ENCODE results near the gene CKS1B. TPM values are rescaled to one million over a fixed set of nuclear protein-coding genes. Genes with fewer than 3 reads are reported as not detected.
A peak's percentile ranks its signal among the peaks of the same experiment; 100 is the strongest.

CKS1B gene
- total RNA-seq, 2 experiments from 2014 or later = 1.4 to 3.9 TPM

- peaks cover 51% of the 10 kb centered on the region for H3K4me1 ChIP-seq (ENCODE audit: insufficient read depth, low read length)
Observed at GRCh38 chr1:154998818-154999570, 24.5 kb downstream of the CKS1B start.

GRCh38 chr1:154999571-155000410 lies 25.3 kb downstream of the CKS1B start:
- Histone ChIP-seq H3K27ac (ENCODE audit: low read depth in 1 of 2, low read length in 2 of 2) (peak overlapping the region; percentile 70 to 96), H3K27me3 (ENCODE audit: control insufficient read depth in 1 of 2, insufficient read depth in 2 of 2, low read length in 2 of 2) (no peaks in the 10 kb centered on the region), H3K4me1 (ENCODE audit: insufficient read depth, low read length) (peaks cover 59% of the 10 kb centered on the region), H3K36me3 (ENCODE audit: insufficient read depth, low read length) (no peaks in the 10 kb centered on the region), H3K9me3 (ENCODE audit: control insufficient read depth in 1 of 2, insufficient read depth in 1 of 2, low read length in 2 of 2) (no peaks in the 10 kb centered on the region), H3K4me3 (ENCODE audit: low read length) (peak overlapping the region; percentile 73)
- Mint-ChIP-seq H3K4me3 (peak overlapping the region; percentile 92), H3K36me3 (ENCODE audit: low read depth) (peaks cover 15% of the 10 kb centered on the region), H3K27me3 (no peaks in the 10 kb centered on the region), H3K27ac (peak overlapping the region; percentile 90), H3K4me1 (ENCODE audit: low read depth) (peaks cover 55% of the 10 kb centered on the region), H3K9me3 (no peaks in the 10 kb centered on the region)
- ATAC-seq (ENCODE audit: poor library complexity) (no peak), DNase-seq (peak in 5 of 14 experiments; percentile 38 to 81 (median 43))
- intact Hi-C loops (cut with DNase I, micrococcal nuclease) = loop anchor here (1.0 to 5.0 kb wide), 6 partner anchors 18 to 63 kb away; partner anchors contain the start of gene EFNA4 (in 2 of the 2)
- TF ChIP-seq, protein P1, sequence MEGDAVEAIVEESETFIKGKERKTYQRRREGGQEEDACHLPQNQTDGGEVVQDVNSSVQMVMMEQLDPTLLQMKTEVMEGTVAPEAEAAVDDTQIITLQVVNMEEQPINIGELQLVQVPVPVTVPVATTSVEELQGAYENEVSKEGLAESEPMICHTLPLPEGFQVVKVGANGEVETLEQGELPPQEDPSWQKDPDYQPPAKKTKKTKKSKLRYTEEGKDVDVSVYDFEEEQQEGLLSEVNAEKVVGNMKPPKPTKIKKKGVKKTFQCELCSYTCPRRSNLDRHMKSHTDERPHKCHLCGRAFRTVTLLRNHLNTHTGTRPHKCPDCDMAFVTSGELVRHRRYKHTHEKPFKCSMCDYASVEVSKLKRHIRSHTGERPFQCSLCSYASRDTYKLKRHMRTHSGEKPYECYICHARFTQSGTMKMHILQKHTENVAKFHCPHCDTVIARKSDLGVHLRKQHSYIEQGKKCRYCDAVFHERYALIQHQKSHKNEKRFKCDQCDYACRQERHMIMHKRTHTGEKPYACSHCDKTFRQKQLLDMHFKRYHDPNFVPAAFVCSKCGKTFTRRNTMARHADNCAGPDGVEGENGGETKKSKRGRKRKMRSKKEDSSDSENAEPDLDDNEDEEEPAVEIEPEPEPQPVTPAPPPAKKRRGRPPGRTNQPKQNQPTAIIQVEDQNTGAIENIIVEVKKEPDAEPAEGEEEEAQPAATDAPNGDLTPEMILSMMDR (IDR thresholded peaks at IDR 0.05) = no peak
- ChIA-PET CTCF (interaction anchor here (0.8 to 13.2 kb wide), 20 partner anchors 9 to 173 kb away, joined by 3 to 159 read pairs (median 6); partner anchors contain the start of genes ADAM15, CKS1B, FLAD1 and KRTCAP2), POLR2A (interaction anchor here (1.0 to 10.2 kb wide), 11 partner anchors 11 to 63 kb away, joined by 3 to 189 read pairs (median 7); partner anchors contain the start of genes CKS1B, FLAD1, PBXIP1 and PMVK)

More at GRCh38 chr1:154998818-154999570, 24.5 kb downstream of the CKS1B start:
- Histone ChIP-seq H3K4me3 (ENCODE audit: low read length) (peak overlapping the region; percentile 73), H3K36me3 (ENCODE audit: insufficient read depth, low read length) (no peaks in the 10 kb centered on the region), H3K27me3 (ENCODE audit: control insufficient read depth in 1 of 2, insufficient read depth in 2 of 2, low read length in 2 of 2) (no peaks in the 10 kb centered on the region), H3K9me3 (ENCODE audit: control insufficient read depth in 1 of 2, insufficient read depth in 1 of 2, low read length in 2 of 2) (no peaks in the 10 kb centered on the region), H3K27ac (ENCODE audit: low read depth in 1 of 2, low read length in 2 of 2) (peak overlapping the region; percentile 26 to 96)
- TF ChIP-seq, protein P1 (IDR thresholded peaks at IDR 0.05) = peak; percentile 86
- intact Hi-C loops (cut with DNase I, micrococcal nuclease) = loop anchor here in 1 of 2 experiments (1.0 to 2.0 kb wide), 3 partner anchors 18 to 37 kb away; no protein-coding TSS in a partner anchor
- Mint-ChIP-seq H3K4me1 (ENCODE audit: low read depth) (peaks cover 52% of the 10 kb centered on the region), H3K36me3 (ENCODE audit: low read depth) (peaks cover 10% of the 10 kb centered on the region), H3K4me3 (peak overlapping the region; percentile 83), H3K27ac (peak overlapping the region; percentile 90), H3K27me3 (no peaks in the 10 kb centered on the region), H3K9me3 (no peaks in the 10 kb centered on the region)
- ATAC-seq (ENCODE audit: poor library complexity) = no peak
- CTCF ChIA-PET = interaction anchor here (0.6 to 13.2 kb wide), 24 partner anchors 9 to 174 kb away, joined by 3 to 159 read pairs (median 6); partner anchors contain the start of genes ADAM15, CKS1B, FLAD1 and KRTCAP2
- DNase-seq = peak in 13 of 14 experiments; percentile 46 to 83 (median 65)
- POLR2A ChIA-PET = interaction anchor here (0.6 to 10.2 kb wide), 11 partner anchors 11 to 64 kb away, joined by 3 to 189 read pairs (median 7); partner anchors contain the start of genes CKS1B, FLAD1, PBXIP1 and PMVK

- Histone ChIP-seq H3K27me3 (ENCODE audit: control insufficient read depth in 1 of 2, insufficient read depth in 2 of 2, low read length in 2 of 2) (no peaks in the 10 kb centered on the region), H3K4me3 (ENCODE audit: low read length) (peak overlapping the region; percentile 73), H3K9me3 (ENCODE audit: control insufficient read depth in 1 of 2, insufficient read depth in 1 of 2, low read length in 2 of 2) (no peaks in the 10 kb centered on the region), H3K36me3 (ENCODE audit: insufficient read depth, low read length) (peaks cover 3% of the 10 kb centered on the region), H3K27ac (ENCODE audit: low read depth in 1 of 2, low read length in 2 of 2) (peak overlapping the region; percentile 92 to 96), H3K4me1 (ENCODE audit: insufficient read depth, low read length) (peaks cover 65% of the 10 kb centered on the region)
- Mint-ChIP-seq H3K4me3 (peak overlapping the region; percentile 92), H3K27ac (peak overlapping the region; percentile 90), H3K27me3 (no peaks in the 10 kb centered on the region), H3K9me3 (no peaks in the 10 kb centered on the region), H3K4me1 (ENCODE audit: low read depth) (peaks cover 58% of the 10 kb centered on the region), H3K36me3 (ENCODE audit: low read depth) (peaks cover 15% of the 10 kb centered on the region)
- intact Hi-C loops (cut with DNase I, micrococcal nuclease) = loop anchor here (1.0 to 5.0 kb wide), 3 partner anchors 45 to 62 kb away; partner anchors contain the start of gene EFNA4 (in 2 of the 2)
- DNase-seq = peak in 1 of 14 experiments; percentile 32
- ChIA-PET POLR2A (interaction anchor here (1.0 to 10.2 kb wide), 8 partner anchors 12 to 64 kb away, joined by 4 to 189 read pairs (median 15); partner anchors contain the start of genes CKS1B, FLAD1, PBXIP1 and PMVK), CTCF (interaction anchor here (1.1 to 13.2 kb wide), 8 partner anchors 17 to 63 kb away, joined by 3 to 159 read pairs (median 20); partner anchors contain the start of genes CKS1B, FLAD1, PBXIP1 and PMVK)
- ATAC-seq (ENCODE audit: poor library complexity) = no peak
- TF ChIP-seq, protein P1 (IDR thresholded peaks at IDR 0.05) = no peak
Observed at GRCh38 chr1:155000411-155000725, 25.9 kb downstream of the CKS1B start.

All from CD4-positive, alpha-beta T cell (primary cell).